ENCODE data around the gene NOTO. TPM values are rescaled to one million over a fixed set of nuclear protein-coding genes. Genes with fewer than 3 reads are reported as not detected.
A peak's percentile ranks its signal among the peaks of the same experiment; 100 is the strongest.

NOTO gene
- total RNA-seq, 1 experiment from 2014 or later = not detected

GRCh38 chr2:73257425-73258125, 55.2 kb downstream of the NOTO start:
- DNase-seq (ENCODE audit: low read depth) = peak; percentile 15

GRCh38 chr2:73258186-73258912, 56.0 kb downstream of the NOTO start:
- DNase-seq (ENCODE audit: low read depth) = no peak

DNA sequence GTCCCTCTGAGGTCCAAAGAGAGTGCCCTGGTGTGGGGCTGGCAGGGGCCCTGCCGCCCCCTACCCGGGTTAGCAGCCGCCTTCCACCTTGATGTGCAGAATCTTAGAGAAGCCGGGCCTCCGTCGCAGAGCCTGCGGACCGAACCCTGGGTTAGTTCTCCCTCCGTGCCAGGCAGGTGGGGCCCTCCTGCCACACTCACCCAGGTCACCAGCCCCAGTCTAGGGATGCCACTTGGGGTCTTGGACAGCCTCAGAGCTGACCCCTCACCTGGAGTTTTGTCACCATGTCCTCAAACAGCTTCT, 56.5 kb downstream of the NOTO start:
- DNase-seq (ENCODE audit: low read depth) = no peak

GRCh38 chr2:73259276-73259675, 56.9 kb downstream of the NOTO start:
- no peak for DNase-seq (ENCODE audit: low read depth)

DNA sequence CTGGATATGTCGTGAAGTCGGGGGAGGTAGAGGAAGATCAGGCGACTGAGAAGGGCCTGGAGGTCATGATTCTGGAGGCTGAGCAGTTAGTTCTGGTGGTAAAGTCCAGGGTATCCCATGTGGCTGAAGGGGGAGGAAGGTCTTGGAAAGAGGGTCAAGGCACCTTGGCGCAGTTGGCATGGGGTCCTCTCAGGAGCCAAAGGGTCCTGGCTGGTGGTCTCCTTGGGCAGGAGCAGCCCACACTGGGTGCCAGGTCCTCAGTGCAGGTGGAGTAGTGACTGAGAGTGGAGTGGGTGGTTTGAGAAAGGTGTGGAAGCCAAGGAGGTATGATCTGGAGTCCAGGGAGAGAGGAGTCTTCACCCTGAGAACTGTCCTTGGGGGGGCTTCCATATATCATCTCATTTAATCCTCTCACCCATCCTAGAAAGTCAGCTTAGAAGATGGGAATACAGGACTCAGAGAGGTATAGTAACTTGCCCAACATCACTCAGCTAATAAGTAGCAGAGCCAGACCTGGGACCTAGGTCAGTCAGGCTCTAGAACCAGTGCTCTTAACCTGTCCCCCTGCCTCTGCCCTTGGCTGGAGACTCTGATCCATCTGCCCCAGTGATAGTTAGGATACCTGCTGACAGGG, 57.4 kb downstream of the NOTO start:
- no peak for DNase-seq (ENCODE audit: low read depth)

- peak; percentile 43 for DNase-seq (ENCODE audit: low read depth)
Observed at GRCh38 chr2:73260338-73260984, 58.1 kb downstream of the NOTO start.

Other genes with a start within 250 kb of the NOTO start
- 8.7 and 18.3 TPM in 2 replicates for gene SFXN5, start 130.9 kb upstream of the NOTO start, total RNA-seq (2014; rRNA removed; shearing (Covaris generic))
- 13.1 and 15.1 TPM in 2 replicates for gene RAB11FIP5, start 89.6 kb upstream of the NOTO start, total RNA-seq (2014; rRNA removed; shearing (Covaris generic))
- 20.1 and 21.5 TPM in 2 replicates for gene SMYD5, start 11.7 kb downstream of the NOTO start, total RNA-seq (2014; rRNA removed; shearing (Covaris generic))
- 43.6 and 52.7 TPM in 2 replicates for gene PRADC1, start 30.7 kb downstream of the NOTO start, total RNA-seq (2014; rRNA removed; shearing (Covaris generic))
- gene CCT7, start 31.7 kb downstream of the NOTO start, total RNA-seq (2014; rRNA removed; shearing (Covaris generic)) = 396 and 500 TPM in 2 replicates
- 0.98 and 1.1 TPM in 2 replicates for gene FBXO41, start 81.9 kb downstream of the NOTO start, total RNA-seq (2014; rRNA removed; shearing (Covaris generic))
- not detected in 2 replicates for gene EGR4, start 91.0 kb downstream of the NOTO start, total RNA-seq (2014; rRNA removed; shearing (Covaris generic))
- gene ALMS1, start 183.3 kb downstream of the NOTO start, total RNA-seq (2014; rRNA removed; shearing (Covaris generic)) = 14.2 and 16.7 TPM in 2 replicates

All from RPMI7951 (cell line).